GM21423 (cell line): Measurements from ENCODE around the gene DNAH9.

ENCODE experiments used
- ATAC-seq: cut with Tn5 transposase; IDR thresholded peaks from one replicate; pipeline ENCODE4 v1.9.1; 2021; ENCODE audit warnings: mild to moderate bottlenecking, moderate library complexity; ENCODE audit not compliant: unreplicated experiment

The DNAH9 gene

DNA sequence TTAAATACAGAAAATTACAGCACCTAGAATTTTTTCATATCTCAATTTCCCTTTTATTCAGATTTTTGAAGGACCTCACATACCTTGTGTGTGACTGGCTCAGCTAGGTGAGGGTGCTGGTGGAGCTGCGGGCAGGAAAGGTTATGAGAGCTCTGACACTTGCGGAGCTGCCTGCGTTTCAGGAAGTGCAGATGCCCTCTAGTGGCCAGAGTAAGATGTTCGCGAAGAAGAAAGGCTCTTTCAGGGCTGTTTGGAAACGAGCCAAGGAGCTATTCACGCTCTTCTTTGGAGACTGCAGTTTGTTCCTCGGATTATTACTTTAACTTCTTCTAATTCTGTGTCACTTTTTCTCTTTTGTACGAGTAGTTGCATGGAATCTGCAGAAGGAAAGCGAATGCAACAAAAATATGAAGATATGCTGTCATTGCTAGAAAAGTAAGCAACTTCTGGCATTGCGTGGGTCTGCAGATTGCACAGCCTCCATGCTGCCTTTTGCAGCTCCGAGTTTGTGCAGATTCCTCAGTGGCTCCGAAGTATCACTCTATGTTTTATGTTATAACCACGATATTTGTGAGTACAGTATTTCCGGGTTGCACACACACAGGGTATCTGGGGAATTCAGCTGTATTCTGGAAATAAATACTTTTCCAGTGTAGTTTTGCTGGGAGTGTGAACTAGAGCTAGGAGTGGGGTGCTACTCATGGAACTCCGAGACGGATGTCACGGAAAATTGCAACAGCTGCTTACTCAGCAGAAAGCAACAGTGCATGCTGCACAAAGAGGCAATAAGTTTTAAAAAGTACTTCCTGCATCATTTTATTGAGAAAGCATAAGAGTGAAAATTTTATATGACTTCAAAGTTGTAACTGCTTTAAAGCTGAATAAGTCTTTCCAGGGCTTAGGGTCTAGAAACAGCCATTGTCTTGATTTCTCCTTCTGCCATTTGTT is 46.3 kb downstream of the DNAH9 start:
- no peak for ATAC-seq

DNA sequence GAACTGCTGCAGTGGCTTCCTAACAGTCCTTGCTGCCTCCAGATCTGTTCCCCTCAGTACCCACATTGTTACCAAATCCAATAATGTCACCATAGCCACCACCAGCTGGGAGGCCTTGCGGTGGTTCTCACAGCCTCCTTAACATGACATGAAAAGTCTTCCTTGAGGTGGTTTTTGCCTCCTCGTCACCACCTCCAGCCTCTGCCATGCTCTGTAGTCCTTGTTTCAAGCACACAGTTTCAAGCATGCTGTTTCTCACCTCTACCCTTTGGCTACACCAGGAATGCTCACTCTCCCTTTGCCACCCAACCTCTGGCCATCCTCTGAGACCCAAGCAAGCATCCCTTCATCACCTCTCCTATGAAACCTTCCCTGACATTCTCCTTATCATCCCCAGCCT is 47.2 kb downstream of the DNAH9 start:
- no peak for ATAC-seq

DNA sequence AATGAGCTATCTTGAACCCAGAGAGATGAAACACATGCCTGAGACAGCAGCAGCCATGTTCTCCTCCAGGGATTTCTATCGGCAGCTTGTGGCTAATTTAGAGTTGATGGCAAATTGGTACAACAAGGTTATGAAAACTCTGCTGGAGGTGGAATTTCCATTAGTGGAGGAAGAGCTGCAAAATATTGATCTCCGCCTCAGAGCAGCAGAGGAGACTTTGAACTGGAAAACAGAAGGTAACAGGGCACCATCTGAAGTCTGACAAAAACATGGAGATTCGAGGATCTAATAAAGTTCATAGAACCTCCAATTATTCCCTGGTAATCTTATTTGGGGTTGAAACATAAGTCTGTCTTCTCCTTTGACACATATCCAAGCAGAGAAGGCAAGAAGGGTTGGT is 52.8 kb downstream of the DNAH9 start:
- ATAC-seq = no peak

DNA sequence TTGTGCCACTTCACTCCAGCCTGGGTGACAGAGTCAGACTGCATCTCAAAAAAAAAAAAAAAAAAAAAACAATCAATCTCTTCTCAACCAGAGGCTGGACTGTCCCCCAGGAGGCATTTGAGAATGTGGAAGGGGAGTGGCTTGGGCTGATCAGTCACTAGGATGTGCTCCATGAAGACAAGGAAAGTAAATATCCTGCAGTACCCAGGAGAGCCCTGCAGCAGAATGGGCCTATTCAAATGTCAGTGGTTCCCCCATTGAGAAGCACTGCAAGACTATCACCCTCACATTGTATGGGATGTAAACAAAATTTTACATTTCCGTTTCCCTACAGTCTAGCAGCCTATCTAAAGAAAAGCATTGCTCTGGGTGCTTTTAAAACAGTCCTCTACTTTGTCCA is 70.3 kb downstream of the DNAH9 start:
- ATAC-seq = no peak

DNA sequence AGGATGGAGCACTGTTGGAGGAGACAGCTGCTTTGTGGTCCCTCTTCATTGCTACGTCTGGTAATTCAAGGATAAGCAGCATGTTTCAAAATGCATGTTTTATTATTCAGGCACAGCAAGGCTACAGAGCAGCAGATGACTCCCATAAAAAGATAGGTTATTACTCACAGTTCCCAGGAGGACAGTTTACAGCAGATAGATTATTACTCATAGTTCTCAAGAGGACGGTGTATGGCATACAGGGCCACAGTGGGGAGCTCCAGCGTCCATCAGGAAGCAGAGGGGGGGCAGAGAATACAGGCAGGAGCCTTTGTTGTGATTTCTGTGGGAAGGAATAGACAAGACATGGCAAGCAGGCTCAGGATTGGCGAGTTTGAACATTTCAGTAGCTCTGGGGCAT is 72.9 kb downstream of the DNAH9 start:
- ATAC-seq = no peak

DNA sequence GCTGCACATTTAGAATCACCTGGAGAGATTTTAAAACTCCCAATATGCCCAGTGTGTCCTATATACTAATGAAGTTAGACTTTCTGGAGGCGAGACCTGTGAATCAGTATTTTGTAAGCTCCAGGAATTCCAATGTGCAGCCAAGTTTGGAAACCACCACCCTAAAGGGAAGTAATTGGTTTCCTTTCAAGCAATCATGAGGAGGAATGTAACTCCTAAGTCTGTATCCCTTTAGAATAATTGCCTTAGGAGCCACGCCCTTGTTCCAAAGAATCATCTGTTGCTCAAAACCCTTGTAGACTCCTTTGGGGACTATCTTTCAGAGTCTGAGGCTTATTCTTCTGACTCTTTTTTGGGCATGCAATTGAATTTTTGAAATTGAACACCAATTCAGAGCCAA is 84.4 kb downstream of the DNAH9 start:
- ATAC-seq = no peak

DNA sequence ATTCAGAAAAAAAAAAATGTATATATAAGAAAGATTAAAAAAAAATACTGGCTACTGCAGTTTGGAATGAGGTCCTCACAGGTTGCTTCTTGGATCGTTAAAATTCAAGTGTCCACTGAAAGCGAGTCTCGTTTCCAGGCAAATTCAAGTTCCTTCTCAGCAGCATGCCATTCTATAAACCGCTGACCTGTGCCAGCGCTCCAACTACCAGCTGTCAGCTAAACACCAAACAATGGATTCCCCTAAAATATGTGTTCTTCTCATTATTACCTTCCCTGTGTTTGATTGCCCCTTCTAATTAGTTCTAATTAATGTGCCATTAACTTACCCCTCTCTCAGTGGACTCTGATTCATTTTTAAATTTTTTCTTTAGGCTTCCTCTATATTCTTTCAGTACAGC is 92.4 kb downstream of the DNAH9 start:
- no peak for ATAC-seq

DNA sequence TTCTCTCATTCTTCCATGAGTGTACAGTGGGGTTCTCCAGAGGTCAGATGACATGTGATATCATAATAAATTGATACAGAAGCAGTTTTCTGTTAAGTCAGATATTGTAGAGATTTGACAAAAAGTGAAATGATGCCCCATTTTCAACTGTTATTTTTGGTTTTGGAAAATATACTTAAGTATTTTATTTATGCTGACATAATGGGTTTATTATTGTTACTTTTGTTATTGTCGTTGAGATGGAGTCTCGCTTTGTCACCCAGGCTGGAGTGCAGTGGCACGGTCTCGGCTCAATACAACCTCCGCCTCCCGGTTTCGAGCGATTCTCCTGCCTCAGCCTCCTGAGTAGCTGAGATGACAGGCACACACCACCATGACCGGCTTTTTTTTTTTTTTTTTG is 94.4 kb downstream of the DNAH9 start:
- no peak for ATAC-seq

DNA sequence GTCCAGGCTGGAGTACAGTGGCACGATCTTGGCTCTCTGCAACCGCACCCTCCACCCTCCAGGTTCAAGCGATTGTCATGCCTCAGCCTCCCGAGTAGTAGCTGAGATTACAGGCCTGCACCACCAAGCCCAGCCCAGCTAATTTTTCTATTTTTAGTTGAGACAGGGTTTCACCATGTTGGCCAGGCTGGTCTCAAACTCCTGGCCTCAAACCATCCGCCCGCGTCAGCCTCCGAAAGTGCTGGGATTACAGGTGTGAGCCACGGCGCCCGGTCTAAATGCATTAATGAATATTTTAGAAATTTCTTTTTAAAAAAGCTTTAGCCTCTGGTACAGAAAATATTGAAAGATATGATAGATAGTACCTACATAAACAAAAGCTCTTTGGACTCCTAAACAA is 95.0 kb downstream of the DNAH9 start:
- no peak for ATAC-seq

DNA sequence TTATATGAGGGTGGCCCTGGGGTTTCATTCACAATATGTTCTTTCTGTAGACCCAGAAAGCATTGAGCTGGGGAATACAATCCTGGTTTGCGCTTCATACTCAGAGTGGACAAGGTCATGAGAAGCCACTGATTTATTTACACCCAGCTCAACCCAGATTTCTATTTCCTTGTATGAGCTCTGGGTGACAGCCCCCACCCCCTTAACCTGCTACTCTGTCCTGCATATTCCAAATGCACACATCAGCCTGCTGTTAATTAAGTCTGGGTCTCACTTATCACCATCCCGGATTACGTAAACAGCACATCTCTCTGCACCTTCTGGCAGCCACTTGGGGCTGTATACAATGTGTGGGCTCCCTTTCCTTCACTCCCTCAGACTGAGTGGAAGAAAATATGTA is 102.4 kb downstream of the DNAH9 start:
- no peak for ATAC-seq

DNA sequence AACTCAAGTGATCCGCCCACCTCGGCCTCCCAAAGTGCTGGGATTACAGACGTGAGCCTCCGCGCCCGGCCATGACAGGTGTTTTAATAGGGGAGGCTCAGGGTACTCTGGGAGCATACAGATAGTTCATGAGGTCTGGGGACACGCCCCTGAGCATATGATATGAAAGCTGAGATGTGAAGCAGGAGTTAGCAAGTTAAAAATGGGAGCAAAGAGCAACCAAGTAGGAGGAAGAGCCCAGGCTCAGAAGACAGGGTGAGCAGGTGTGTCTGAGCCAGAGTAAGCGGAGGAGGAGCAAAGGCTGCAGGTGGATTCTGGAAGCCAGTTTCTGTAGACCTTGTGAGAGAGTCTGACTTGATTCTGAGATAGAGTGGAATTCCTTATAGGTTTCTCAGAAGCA is 103.6 kb downstream of the DNAH9 start:
- no peak for ATAC-seq

DNA sequence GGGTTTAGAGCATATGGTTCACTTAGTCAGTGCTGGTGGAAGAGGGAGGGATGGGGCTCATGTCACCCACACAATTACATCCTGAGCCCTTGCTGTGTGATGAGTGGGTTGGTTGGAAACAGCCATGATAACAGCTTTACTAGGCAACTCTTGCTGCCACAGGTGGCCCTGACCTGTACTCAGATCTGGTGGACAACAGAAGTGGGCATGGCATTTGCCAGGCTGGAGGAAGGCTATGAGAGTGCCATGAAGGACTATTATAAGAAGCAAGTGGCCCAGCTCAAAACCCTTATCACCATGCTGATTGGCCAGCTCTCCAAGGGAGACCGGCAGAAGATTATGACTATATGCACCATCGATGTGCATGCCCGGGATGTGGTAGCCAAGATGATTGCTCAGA is 105.8 kb downstream of the DNAH9 start:
- no peak for ATAC-seq

DNA sequence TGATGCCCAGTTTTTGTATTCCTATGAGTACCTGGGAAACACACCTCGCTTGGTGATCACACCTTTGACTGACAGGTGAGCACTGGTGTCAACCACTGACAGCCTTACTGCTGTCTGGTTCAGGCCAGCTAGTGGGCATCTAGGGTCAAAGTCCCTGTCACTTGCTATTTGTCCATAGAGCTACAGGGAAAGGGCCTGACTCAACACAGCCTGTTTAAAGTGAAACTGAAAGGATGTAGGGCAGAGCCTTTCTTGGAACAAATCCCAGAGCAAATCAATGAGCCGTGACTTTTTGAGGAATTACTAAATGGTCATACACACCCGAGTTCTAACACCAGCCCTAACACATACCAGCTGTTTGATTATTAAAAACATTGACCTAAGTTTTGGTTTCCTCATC is 106.8 kb downstream of the DNAH9 start:
- ATAC-seq = no peak

DNA sequence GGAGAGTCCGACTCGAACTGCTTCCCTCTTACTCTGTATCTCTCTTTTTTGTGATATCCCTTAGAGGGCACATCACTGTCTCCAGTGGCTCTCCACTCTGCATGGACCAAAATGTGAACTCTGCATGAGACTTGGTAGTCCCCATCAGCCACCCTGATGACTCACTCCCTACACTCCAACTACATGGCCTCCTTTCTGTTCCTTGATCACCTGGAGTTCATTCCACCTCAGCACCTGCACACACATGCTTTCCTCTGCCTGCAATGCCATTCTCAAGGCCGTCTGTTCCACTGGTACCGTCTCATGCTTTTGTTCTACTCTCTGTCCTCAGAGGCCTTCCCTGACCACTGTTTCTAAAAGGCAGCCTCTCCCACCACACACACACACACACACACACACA is 109.3 kb downstream of the DNAH9 start:
- ATAC-seq = no peak

DNA sequence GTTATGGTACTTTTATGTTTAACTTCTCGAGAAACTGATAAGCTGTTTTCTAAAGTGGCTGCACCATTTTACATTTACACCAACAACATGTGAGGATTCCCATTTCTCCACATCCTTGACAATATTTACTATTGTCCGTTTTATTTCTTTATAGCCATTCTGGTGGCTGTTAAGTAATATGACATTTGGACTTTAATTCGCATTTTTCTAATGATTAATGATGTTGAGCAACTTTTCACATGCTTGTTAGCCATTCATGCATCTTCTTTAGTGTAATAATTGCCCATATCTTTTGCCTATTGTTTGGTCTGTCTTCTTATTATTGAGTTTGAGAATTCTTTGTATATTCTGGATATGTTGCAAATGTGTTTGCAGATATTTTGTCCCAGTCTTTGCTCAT is 114.2 kb downstream of the DNAH9 start:
- ATAC-seq = no peak

DNA sequence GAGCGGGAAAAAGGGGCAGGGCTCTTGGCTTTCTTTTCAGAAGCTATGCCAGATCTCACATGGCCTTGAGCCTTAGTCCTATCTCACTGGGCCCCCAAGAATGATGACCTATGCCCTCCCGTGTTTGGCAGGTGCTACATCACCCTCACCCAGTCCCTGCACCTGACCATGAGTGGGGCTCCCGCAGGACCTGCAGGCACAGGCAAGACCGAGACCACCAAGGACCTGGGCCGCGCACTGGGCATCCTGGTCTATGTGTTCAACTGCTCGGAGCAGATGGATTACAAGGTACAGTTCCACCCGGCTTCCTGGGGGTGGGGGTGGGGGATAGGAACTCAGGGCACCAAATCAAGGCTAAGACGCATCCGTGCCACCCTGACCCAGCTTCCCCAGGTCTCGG is 120.9 kb downstream of the DNAH9 start:
- ATAC-seq = no peak

DNA sequence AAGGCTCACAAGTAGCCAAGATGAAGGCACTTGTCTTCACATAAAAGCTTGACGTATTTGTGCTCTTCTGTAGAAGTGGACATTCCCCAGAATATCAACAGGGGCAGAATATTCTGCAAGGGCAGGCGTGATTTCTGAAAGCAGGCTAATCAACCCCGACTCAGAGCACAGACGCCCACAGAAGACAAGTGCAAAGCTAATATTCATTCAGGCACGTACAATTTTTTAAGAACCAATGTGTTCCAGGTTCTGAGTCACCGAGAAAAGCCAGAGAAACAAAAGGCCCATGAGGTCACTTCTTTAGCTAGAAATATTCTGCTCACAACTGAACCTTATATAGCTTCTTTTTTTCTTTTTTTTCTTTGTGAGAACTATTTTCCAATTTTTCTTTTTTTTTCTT is 121.6 kb downstream of the DNAH9 start:
- ATAC-seq = no peak

DNA sequence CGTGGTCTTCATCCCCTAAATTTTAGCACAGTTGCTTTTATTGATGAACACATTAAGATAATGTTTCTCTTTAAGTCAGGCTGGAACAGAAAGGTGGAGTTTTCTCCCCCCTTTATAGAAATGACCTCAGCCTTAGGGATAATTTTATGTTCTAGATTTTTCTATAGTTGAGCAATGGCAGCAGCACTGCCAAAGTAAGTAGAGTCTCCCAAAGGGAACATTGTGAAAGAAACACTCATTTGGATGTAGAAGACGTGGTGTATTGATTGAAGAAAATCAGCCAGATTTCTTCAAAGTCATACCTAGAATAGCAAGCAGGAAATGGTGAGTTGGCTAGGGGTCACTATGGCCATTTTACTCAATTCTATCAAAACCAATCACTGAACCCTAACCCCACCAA is 122.5 kb downstream of the DNAH9 start:
- ATAC-seq = no peak

DNA sequence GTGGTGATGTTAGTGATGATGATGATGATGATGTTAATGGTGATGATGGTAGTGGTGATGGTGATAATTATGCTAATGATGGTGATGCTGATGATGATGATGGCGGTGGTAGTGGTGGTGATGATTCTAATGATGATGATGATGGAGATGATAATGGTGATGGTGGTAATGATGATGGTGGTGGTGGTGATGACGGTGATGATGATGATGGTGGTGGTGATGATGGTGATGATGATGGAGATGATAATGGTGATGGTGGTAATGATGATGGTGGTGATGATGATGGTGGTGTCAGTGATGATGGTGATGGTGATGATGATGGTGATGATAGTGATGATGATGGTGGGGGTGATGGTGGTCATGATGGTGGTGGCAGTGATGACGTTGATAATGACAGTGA is 132.5 kb downstream of the DNAH9 start:
- no peak for ATAC-seq

DNA sequence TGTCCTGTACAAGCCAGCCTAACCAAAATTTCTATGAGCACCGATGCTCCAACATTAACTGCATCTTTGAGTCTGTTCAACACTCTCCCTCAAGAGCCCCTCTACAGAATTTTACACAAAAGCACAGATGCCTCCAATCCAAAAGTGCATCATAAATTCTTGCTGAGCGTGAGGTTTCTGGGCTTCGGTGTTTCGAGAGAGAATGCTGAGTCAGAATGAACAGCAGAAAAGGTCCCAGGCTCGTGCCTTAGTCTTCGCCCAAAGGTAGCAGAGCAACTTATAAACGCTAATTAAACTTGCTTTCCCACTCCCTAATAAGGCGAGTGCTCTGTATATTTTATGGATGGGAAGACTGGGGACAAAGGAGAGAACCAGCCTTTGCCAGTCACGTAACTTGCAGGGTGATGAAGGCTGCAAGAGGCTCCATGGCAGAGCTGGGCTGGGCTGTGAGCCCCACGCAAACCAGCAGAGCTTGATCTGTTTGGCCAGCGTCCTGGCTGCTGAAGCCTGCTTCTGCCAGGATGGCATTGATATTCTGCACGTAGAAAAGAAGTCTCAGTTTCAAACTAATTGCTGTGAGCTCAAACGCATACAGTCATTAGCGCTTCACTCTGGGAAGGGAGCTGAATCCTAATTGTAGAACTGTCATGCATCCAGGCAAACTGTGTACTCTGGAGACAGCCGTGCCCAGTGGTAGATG is 138.5 kb downstream of the DNAH9 start:
- no peak for ATAC-seq

DNA sequence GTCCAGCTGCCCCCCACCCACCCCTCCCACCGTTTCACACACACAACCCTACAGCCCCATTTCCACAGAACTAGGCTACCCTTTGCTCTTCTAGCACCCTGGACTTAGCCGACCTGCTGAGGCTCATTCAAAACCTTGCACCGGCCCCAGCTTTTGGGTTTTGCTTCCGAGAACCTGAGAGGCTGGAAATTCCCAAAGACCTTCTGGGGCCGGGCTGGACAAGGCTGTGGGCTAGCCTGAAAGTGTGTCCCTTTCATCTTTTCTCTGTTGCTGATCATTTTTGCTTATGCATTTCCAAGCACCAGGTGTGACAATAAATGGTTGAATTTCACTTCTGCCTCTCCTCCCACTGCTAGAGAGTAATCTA is 139.0 kb downstream of the DNAH9 start:
- ATAC-seq = no peak

DNA sequence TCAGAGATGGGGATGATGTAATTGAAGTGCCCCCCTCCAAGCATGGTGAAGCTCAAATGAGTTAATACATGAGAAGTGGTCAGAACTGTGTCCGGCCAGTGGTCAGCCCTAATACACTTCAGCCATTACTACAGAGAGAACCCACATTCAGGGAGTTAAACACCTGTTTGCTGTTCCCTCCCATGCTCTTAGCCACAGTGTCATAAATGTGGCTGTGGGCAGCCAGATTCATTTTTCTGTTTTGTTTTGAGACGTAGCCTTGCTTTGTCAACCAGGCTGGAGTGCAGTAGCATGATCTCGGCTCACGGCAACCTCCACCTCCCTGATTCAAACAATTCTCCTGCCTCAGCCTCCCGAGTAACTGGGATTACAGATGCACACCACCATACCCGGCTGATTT is 139.9 kb downstream of the DNAH9 start:
- ATAC-seq = no peak

DNA sequence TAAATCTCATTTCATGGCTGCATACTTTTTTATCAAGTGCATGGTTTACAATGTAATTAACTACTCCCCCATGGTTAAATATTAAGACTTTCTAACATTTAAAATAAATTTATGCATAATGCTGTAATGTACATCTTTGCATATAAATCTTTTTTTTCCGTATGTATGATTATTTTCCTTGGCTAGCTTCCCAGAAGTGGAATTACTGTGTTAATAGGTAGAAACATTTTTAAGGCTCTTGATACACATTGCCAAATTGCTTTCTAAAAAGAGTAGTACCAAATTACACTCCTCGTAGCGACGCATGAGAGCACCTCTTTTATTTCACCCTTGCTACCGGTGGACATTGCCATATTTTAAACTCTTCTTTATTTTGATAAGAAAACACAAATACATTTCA is 141.1 kb downstream of the DNAH9 start:
- ATAC-seq = no peak
